SK-N-SH (cell line): ENCODE measurements around the gene PNCK. TPM values are rescaled to one million over a fixed set of nuclear protein-coding genes. Genes with fewer than 3 reads are reported as not detected.
A peak's percentile ranks its signal among the peaks of the same experiment; 100 is the strongest.

Experiments used
- CTCF ChIA-PET: fragments of 300-600, 350-600 bp; formaldehyde crosslinking; extraction: SDS; loops from one replicate; lab custom pipeline; 2021; lab: Yijun Ruan, JAX
- POLR2A ChIA-PET: fragments of 350-600 bp; sonication (Branson Sonifier 250); formaldehyde crosslinking; extraction: SDS; loops from one replicate; lab custom pipeline; 2020; ENCODE audit warnings: antibody characterized with exemption, inconsistent platforms; lab: Yijun Ruan, JAX
- DNase-seq: peaks from one replicate; pipeline ENCODE4 v3.0.0; 2012
- H2AFZ ChIP-seq: fragments of 200-600 bp; sonication (generic); 2 replicates; pipeline ENCODE4 v1.8.1; 2016; ENCODE audit warnings: antibody characterized with exemption, mild to moderate bottlenecking, low read depth
- H3F3A ChIP-seq: fragments of 200-600 bp; sonication (generic); replicated peaks from 2 replicates; pipeline ENCODE3; 2016; ENCODE audit warnings: antibody characterized with exemption, mild to moderate bottlenecking; ENCODE audit not compliant: insufficient read depth
- H3K27ac ChIP-seq, 2 experiments: fragments of 200-500 bp in 1 of 2; fragments of 200-600 bp in 1 of 2; sonication (Bioruptor generic) in 1 of 2; sonication (generic), shearing (Covaris generic) in 1 of 2; 2 replicates each; pipeline versions ENCODE4 v1.5.1 to v1.6.1; 2014 to 2016; ENCODE audit warnings: low read depth in 2 of 2, inconsistent platforms in 1 of 2, low read length in 1 of 2, mild to moderate bottlenecking in 1 of 2, mixed read lengths in 1 of 2
- H3K27me3 ChIP-seq: fragments of 200-600 bp; sonication (generic), shearing (Covaris generic); 2 replicates; pipeline ENCODE4 v1.6.1; 2016; ENCODE audit warnings: mixed run types; ENCODE audit not compliant: insufficient read depth
- H3K36me3 ChIP-seq, 2 experiments: fragments of 200-500 bp in 1 of 2; fragments of 200-600 bp in 1 of 2; sonication (Bioruptor generic) in 1 of 2; sonication (generic) in 1 of 2; replicated peaks in 1 of 2; 2 replicates each; pipeline versions ENCODE3 to v1.5.1; 2014 to 2016; ENCODE audit warnings: low read length in 1 of 2, mild to moderate bottlenecking in 1 of 2; ENCODE audit not compliant: insufficient read depth in 2 of 2, control insufficient read depth in 1 of 2
- H3K4me1 ChIP-seq, 2 experiments: fragments of 200-500 bp in 1 of 2; fragments of 200-600 bp in 1 of 2; sonication (Bioruptor generic) in 1 of 2; sonication (generic), shearing (Covaris generic) in 1 of 2; 2 replicates each; pipeline versions ENCODE4 v1.5.1 to v1.6.1; 2014 to 2016; ENCODE audit warnings: low read depth in 1 of 2, low read length in 1 of 2, mixed run types in 1 of 2; ENCODE audit not compliant: insufficient read depth in 2 of 2, control insufficient read depth in 1 of 2
- H3K4me2 ChIP-seq: fragments of 200-600 bp; sonication (generic), shearing (Covaris generic); 2 replicates; pipeline ENCODE4 v1.6.1; 2017; ENCODE audit warnings: mixed run types
- H3K4me3 ChIP-seq, 2 experiments: fragments of 200-500 bp in 1 of 2; fragments of 200-600 bp in 1 of 2; sonication (Bioruptor generic) in 1 of 2; sonication (generic), shearing (Covaris generic) in 1 of 2; 2 replicates each; pipeline versions ENCODE4 v1.5.1 to v1.8.1; 2014 to 2016; ENCODE audit warnings: low read depth in 2 of 2, inconsistent platforms in 1 of 2, low read length in 1 of 2, mild to moderate bottlenecking in 1 of 2, mixed read lengths in 1 of 2, moderate library complexity in 1 of 2
- H3K79me2 ChIP-seq: fragments of 200-600 bp; sonication (generic); 2 replicates; pipeline ENCODE4 v1.8.1; 2017; ENCODE audit warnings: mild to moderate bottlenecking; ENCODE audit not compliant: insufficient read depth
- H3K9ac ChIP-seq: fragments of 200-600 bp; sonication (generic); 2 replicates; pipeline ENCODE4 v1.6.1; 2017; ENCODE audit warnings: mixed run types
- H3K9me2 ChIP-seq: fragments of 200-600 bp; sonication (generic); 2 replicates; pipeline ENCODE4 v1.6.1; 2017; ENCODE audit warnings: mixed run types
- H3K9me3 ChIP-seq: fragments of 200-600 bp; sonication (generic); 2 replicates; pipeline ENCODE4 v1.6.1; 2017; ENCODE audit warnings: mixed run types, mild to moderate bottlenecking, moderate library complexity
- H4K20me1 ChIP-seq: fragments of 200-600 bp; sonication (generic); 2 replicates; pipeline ENCODE4 v1.6.1; 2017; ENCODE audit warnings: mild to moderate bottlenecking, mixed run types; ENCODE audit not compliant: insufficient read depth
- CHD2 ChIP-seq: fragments of 150-350 bp; IDR thresholded peaks from 2 replicates; pipeline ENCODE4 v1.6.1; 2018; ENCODE audit warnings: low read length; ENCODE audit not compliant: partially characterized antibody
- EZH2phosphoT487 ChIP-seq: fragments of 200-600 bp; sonication (generic); IDR thresholded peaks from 2 replicates; pipeline ENCODE4 v1.6.1; 2017; ENCODE audit warnings: low read depth, mixed run types, mild to moderate bottlenecking, antibody characterized with exemption, moderate library complexity, borderline replicate concordance
- FOXJ3 ChIP-seq: sonication (generic); formaldehyde crosslinking; IDR thresholded peaks from 2 replicates; pipeline ENCODE4 v1.5.1; 2020; ENCODE audit warnings: mild to moderate bottlenecking, missing genetic modification reagents
- FOXM1 ChIP-seq: IDR thresholded peaks from 2 replicates; pipeline ENCODE4 v1.4.0; 2012; ENCODE audit warnings: low read depth, mild to moderate bottlenecking
- GATA2 ChIP-seq: sonication (generic); formaldehyde crosslinking; IDR thresholded peaks from 2 replicates; pipeline ENCODE4 v1.5.0; 2020; ENCODE audit warnings: mild to moderate bottlenecking, missing genetic modification reagents
- MXI1 ChIP-seq: IDR thresholded peaks from 2 replicates; pipeline ENCODE4 v1.6.1; 2012; ENCODE audit warnings: mild to moderate bottlenecking, low read depth, low read length, improper control_type of control experiment
- NFIC ChIP-seq: IDR thresholded peaks from 2 replicates; pipeline ENCODE4 v1.4.0; 2012; ENCODE audit warnings: borderline replicate concordance
- POLR2AphosphoS5 ChIP-seq: IDR thresholded peaks from 2 replicates; pipeline ENCODE4 v1.6.1; 2012; ENCODE audit warnings: low read depth, low read length
- RCOR1 ChIP-seq: fragments of 150-350 bp; IDR thresholded peaks from 2 replicates; pipeline ENCODE4 v1.6.1; 2017; ENCODE audit warnings: antibody characterized with exemption, low read length
- RFX5 ChIP-seq: IDR thresholded peaks from 2 replicates; pipeline ENCODE4 v1.6.1; 2012; ENCODE audit warnings: mild to moderate bottlenecking, improper control_type of control experiment, low read length
- RXRA ChIP-seq: IDR thresholded peaks from 2 replicates; pipeline ENCODE4 v1.4.0; 2012; ENCODE audit warnings: low read depth, mild to moderate bottlenecking, borderline replicate concordance
- SIN3A ChIP-seq: IDR thresholded peaks from 2 replicates; pipeline ENCODE4 v1.6.1; 2012; ENCODE audit warnings: low read depth, mild to moderate bottlenecking, low read length, moderate library complexity, borderline replicate concordance
- SMC3 ChIP-seq: IDR thresholded peaks from 2 replicates; pipeline ENCODE4 v1.6.1; 2012; ENCODE audit warnings: low read depth, low read length, improper control_type of control experiment
- TAF1 ChIP-seq: IDR thresholded peaks from 2 replicates; pipeline ENCODE4 v1.6.1; 2012; ENCODE audit warnings: low read depth, mild to moderate bottlenecking, low read length, moderate library complexity, borderline replicate concordance
- YY1 ChIP-seq: IDR thresholded peaks from 2 replicates; pipeline ENCODE4 v1.4.0; 2012; ENCODE audit warnings: low read depth, mild to moderate bottlenecking
- WGBS: methylation state at CpG from one replicate; pipeline ENCODE4 v1.1.6; 2017; ENCODE audit warnings: low lambda C conversion rate; 5-methylcytosine and 5-hydroxymethylcytosine counted together
- polyA plus RNA-seq, 3 experiments: library from polyadenylated mRNA; depleted of rRNA; stranded (reverse); fragments of >200 nt; gene quantifications; 2 replicates each; pipeline ENCODE4 v1.2.3, GENCODE V29; 2012
- TF ChIP-seq, protein P1 (sequence below): IDR thresholded peaks from 2 replicates; pipeline ENCODE4 v1.6.1; 2012; ENCODE audit warnings: mild to moderate bottlenecking, low read depth, low read length, moderate library complexity
- TF ChIP-seq, protein P2 (sequence below): fragments of 200-600 bp; sonication (generic); IDR thresholded peaks from 2 replicates; pipeline ENCODE4 v1.6.1; 2017; ENCODE audit warnings: antibody characterized with exemption, mild to moderate bottlenecking, moderate library complexity
- TF ChIP-seq, protein P3 (sequence below): IDR thresholded peaks from 2 replicates; pipeline ENCODE4 v1.4.0; 2012; ENCODE audit warnings: low read depth, borderline replicate concordance
- TF ChIP-seq, protein P4 (sequence below): IDR thresholded peaks from 2 replicates; pipeline ENCODE4; 2012

The PNCK gene
- polyA plus RNA-seq, 1 of the 3 experiments (the other 2 are of a cell fraction), result 1.2 TPM

DNA sequence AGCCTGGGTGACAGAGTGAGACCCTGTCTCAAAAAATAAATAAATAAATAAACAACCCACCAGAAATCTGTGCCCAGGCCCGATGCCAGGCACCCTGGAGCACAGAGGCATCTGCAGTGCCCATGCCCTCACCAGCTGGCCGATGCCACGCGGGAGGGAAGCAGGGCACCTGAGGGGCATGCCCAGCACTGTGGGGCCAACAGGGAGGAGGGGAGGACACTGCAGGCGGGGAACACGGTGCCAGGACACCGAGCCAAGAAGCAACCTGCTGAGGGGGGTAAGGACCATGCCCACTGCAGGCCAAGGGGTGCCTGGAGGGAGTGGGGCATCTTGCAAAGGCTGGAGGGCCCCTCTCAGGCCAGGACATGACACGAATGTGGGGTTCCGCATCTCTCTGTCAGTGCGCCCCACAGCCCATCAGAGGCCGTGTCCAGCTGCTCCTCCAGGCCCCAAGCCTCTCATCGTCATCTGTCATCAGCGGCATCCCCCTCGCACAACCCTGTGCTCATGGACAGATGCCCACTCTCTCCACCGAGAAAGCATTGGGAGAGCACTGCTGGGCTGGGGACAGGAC is 39.9 kb downstream of the PNCK start:
- Histone ChIP-seq H2AFZ (no peak overlapping the region), H4K20me1 (no peaks in the 10 kb centered on the region), H3K79me2 (no peaks in the 10 kb centered on the region), H3F3A (no peaks in the 10 kb centered on the region), H3K27me3 (peaks cover 43% of the 10 kb centered on the region; the same call in 1 of the 2 replicates), H3K4me3 (no peak overlapping the region), H3K36me3 (no peaks in the 10 kb centered on the region), H3K9me3 (peaks cover 7% of the 10 kb centered on the region; the same call in 1 of the 2 replicates), H3K9me2 (no peaks in the 10 kb centered on the region), H3K9ac (no peak overlapping the region), H3K27ac (no peak overlapping the region), H3K4me2 (no peak overlapping the region), H3K4me1 (peaks cover 0 to 10% of the 10 kb centered on the region in 2 experiments; a peak in 1 of 4 replicates)
- WGBS, result 25% methylated on average over 4 of the region's 15 CpGs
- CTCF ChIA-PET, result no interaction called here
- POLR2A ChIA-PET, result no interaction called here
- DNase-seq, result no peak
- no peak for TF ChIP-seq RFX5
- TF ChIP-seq POLR2AphosphoS5, result no peak
- TF ChIP-seq RCOR1, result no peak
- TF ChIP-seq SMC3, result no peak
- no peak for TF ChIP-seq GATA2 (CRISPR knock-in tag)
- TF ChIP-seq, all 33 proteins: peak for 0

DNA sequence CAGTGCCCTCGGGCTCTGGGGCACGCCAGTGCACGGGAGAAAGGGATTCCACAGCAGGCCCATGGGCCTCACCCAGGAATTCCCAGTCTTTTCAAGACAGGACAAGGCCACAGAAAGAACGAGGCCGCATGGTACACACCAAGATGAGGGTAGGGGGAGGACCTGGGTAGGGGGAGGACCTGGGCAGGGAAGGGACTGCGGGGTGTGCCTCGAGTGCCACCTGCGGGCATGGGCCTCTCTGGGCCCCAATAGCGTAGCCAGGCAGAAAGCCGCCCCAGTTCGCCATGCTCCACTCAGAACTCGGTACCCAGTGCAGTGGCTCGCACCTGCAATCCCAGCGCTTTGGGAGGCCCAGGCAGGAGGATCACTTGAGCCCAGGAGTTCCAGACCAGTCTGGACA is 40.6 kb downstream of the PNCK start:
- Histone ChIP-seq H3K79me2 (no peaks in the 10 kb centered on the region), H4K20me1 (no peaks in the 10 kb centered on the region), H3K4me3 (no peak overlapping the region), H3K9me2 (no peaks in the 10 kb centered on the region), H3K27ac (no peak overlapping the region), H3K4me2 (no peak overlapping the region), H3K27me3 (peaks cover 45% of the 10 kb centered on the region), H3K9ac (no peak overlapping the region), H3F3A (no peaks in the 10 kb centered on the region), H3K36me3 (no peaks in the 10 kb centered on the region), H3K4me1 (peaks cover 0 to 3% of the 10 kb centered on the region in 2 experiments; a peak in 1 of 4 replicates), H3K9me3 (peaks cover 7% of the 10 kb centered on the region; the same call in 1 of the 2 replicates), H2AFZ (no peak overlapping the region)
- 38% methylated on average over 10 of the region's 14 CpGs for WGBS
- peak; percentile 15 for DNase-seq
- CTCF ChIA-PET, result interaction anchor here (2.5 kb wide), 1 partner anchor 23 kb away, joined by 8 read pairs; no protein-coding TSS in a partner anchor
- POLR2A ChIA-PET, result no interaction called here
- TF ChIP-seq FOXJ3 (CRISPR knock-in tag) (no peak), TAF1 (no peak), EZH2phosphoT487 (no peak), NFIC (no peak), FOXM1 (no peak), RFX5 (no peak), SIN3A (no peak), SMC3 (no peak), YY1 (no peak), CHD2 (no peak), RXRA (no peak), MXI1 (no peak), RCOR1 (no peak)
- TF ChIP-seq, protein P1, sequence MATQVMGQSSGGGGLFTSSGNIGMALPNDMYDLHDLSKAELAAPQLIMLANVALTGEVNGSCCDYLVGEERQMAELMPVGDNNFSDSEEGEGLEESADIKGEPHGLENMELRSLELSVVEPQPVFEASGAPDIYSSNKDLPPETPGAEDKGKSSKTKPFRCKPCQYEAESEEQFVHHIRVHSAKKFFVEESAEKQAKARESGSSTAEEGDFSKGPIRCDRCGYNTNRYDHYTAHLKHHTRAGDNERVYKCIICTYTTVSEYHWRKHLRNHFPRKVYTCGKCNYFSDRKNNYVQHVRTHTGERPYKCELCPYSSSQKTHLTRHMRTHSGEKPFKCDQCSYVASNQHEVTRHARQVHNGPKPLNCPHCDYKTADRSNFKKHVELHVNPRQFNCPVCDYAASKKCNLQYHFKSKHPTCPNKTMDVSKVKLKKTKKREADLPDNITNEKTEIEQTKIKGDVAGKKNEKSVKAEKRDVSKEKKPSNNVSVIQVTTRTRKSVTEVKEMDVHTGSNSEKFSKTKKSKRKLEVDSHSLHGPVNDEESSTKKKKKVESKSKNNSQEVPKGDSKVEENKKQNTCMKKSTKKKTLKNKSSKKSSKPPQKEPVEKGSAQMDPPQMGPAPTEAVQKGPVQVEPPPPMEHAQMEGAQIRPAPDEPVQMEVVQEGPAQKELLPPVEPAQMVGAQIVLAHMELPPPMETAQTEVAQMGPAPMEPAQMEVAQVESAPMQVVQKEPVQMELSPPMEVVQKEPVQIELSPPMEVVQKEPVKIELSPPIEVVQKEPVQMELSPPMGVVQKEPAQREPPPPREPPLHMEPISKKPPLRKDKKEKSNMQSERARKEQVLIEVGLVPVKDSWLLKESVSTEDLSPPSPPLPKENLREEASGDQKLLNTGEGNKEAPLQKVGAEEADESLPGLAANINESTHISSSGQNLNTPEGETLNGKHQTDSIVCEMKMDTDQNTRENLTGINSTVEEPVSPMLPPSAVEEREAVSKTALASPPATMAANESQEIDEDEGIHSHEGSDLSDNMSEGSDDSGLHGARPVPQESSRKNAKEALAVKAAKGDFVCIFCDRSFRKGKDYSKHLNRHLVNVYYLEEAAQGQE, result no peak
- TF ChIP-seq, protein P2, sequence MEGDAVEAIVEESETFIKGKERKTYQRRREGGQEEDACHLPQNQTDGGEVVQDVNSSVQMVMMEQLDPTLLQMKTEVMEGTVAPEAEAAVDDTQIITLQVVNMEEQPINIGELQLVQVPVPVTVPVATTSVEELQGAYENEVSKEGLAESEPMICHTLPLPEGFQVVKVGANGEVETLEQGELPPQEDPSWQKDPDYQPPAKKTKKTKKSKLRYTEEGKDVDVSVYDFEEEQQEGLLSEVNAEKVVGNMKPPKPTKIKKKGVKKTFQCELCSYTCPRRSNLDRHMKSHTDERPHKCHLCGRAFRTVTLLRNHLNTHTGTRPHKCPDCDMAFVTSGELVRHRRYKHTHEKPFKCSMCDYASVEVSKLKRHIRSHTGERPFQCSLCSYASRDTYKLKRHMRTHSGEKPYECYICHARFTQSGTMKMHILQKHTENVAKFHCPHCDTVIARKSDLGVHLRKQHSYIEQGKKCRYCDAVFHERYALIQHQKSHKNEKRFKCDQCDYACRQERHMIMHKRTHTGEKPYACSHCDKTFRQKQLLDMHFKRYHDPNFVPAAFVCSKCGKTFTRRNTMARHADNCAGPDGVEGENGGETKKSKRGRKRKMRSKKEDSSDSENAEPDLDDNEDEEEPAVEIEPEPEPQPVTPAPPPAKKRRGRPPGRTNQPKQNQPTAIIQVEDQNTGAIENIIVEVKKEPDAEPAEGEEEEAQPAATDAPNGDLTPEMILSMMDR, result no peak
- TF ChIP-seq, protein P3, sequence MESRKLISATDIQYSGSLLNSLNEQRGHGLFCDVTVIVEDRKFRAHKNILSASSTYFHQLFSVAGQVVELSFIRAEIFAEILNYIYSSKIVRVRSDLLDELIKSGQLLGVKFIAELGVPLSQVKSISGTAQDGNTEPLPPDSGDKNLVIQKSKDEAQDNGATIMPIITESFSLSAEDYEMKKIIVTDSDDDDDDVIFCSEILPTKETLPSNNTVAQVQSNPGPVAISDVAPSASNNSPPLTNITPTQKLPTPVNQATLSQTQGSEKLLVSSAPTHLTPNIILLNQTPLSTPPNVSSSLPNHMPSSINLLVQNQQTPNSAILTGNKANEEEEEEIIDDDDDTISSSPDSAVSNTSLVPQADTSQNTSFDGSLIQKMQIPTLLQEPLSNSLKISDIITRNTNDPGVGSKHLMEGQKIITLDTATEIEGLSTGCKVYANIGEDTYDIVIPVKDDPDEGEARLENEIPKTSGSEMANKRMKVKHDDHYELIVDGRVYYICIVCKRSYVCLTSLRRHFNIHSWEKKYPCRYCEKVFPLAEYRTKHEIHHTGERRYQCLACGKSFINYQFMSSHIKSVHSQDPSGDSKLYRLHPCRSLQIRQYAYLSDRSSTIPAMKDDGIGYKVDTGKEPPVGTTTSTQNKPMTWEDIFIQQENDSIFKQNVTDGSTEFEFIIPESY, result no peak
- TF ChIP-seq, protein P4, sequence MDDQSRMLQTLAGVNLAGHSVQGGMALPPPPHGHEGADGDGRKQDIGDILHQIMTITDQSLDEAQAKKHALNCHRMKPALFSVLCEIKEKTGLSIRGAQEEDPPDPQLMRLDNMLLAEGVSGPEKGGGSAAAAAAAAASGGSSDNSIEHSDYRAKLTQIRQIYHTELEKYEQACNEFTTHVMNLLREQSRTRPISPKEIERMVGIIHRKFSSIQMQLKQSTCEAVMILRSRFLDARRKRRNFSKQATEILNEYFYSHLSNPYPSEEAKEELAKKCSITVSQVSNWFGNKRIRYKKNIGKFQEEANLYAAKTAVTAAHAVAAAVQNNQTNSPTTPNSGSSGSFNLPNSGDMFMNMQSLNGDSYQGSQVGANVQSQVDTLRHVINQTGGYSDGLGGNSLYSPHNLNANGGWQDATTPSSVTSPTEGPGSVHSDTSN, result no peak
